Activated T-cell treated with anti-CD3 and anti-CD28 coated beads, Interleukin-2, amount 50 U/mL, for 1 hour (primary cell): ENCODE measurements around the gene MDM4.
A peak's percentile ranks its signal among the peaks of the same experiment; 100 is the strongest.
"Not testable (repeated sequence)": the region's sequence is repeated elsewhere in the genome, so short reads cannot be mapped to it uniquely, and the experiment has no call there.

Experiments used
- DNase-seq: peaks from one replicate; pipeline ENCODE4 v3.0.0-alpha.2; 2020

MDM4 gene, protein sequence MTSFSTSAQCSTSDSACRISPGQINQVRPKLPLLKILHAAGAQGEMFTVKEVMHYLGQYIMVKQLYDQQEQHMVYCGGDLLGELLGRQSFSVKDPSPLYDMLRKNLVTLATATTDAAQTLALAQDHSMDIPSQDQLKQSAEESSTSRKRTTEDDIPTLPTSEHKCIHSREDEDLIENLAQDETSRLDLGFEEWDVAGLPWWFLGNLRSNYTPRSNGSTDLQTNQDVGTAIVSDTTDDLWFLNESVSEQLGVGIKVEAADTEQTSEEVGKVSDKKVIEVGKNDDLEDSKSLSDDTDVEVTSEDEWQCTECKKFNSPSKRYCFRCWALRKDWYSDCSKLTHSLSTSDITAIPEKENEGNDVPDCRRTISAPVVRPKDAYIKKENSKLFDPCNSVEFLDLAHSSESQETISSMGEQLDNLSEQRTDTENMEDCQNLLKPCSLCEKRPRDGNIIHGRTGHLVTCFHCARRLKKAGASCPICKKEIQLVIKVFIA

DNA sequence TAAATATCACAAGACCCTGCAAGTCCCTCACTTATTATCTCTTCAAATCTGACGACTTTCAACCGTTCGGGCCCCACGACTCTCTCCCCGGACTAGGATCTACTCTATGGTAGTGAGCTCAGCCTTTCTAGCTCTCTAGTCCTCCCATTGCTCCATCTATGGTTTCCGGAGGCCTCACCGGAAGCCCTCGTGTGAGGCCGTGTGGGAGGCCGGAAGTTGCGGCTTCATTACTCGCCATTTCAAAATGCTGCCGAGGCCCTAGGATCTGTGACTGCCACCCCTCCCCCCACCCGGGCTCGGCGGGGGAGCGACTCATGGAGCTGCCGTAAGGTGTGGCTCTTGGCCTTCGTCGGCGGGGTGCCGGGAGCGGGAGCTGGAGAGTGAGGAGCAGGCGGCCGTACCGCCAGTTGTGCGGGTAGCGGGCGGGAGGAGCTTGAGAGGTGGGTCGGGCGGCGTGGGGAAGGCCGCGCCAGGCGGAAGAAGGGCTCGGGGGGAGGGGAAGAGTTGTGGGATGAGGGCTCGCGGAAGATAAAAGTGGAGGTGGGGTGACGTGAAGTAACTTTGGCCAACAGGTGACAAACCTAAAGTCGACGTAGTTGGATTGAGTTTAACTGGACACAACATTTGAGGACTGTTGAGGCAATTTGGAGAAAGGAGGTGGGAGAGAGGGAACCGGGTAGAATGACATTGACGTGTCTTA lies at the start of gene MDM4:
Gene MDM4, plus strand, starts transcription at position 227 of the 700 bp plus-strand sequence. CDS start 9,113 bp downstream, outside the sequence.
- DNase-seq = peak; percentile 89

GRCh38 chr1:204466416-204467405 lies 49.5 kb upstream of the MDM4 start:
- no peak for DNase-seq

DNA sequence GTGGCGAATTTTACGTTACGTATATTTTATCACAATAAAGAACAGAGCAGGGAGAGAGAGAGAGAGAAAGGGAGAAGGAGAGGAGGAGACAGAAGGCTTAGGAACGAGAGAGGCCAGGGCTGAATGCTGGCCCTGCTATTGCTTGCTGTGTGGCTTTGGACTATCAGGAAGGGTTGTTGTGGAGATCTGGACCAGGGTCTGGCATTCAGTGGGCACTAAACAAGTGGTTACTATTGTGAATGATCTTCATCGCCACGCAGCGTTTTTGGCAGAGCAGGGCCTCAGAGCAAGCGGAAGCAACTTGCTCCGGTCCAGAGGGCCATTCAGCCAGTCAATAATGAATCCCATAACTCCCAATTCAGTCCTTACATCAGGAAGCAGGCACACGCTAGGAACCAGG lies 48.0 kb upstream of the MDM4 start:
- DNase-seq = no peak

DNA sequence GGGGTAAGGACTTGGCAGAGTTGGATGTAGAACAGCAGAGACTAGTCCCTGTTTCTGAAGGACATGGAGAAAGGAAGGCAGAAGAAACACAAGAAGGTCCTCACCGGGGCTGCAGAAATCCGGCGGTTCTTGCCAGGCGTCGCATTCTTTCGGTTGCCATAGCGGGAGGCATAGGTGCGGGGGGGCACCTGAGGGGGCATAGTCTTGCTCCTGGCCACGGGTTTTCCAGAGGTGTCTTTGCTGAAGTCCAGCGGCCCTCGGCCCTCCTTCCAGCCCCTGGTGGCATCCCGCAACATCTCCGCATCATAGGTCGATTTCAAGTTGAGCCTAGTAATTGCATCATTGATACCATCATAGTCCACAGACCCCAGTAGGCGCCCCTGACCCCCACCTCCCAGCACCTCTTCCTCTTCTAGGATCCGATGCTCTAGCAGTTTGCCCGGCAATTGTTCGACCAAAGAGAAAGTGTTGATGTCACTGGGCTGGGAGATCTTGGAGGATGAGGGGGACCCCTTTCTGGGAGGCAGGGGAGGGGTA lies 47.4 kb upstream of the MDM4 start:
- DNase-seq = no peak

DNA sequence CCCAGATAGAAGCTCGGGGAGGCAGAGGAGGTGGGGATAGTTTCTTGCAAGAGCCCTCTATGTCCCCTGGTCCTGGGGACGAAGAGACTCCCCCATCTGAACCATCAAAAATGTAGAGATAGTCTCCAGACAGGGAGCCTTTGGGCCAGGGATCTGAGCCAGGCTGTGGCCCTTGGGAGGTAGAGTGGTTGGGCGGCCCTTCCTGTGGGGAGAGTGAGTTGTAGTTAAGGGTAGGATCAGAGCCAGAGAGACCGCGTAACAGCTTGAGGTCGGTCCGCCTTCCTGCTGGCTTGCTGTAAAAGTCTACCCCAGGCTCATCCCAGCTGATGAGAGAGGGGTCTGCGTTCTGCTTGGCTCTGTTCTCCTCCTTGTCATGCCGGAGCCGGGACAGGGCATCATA lies 46.9 kb upstream of the MDM4 start:
- DNase-seq = no peak

DNA sequence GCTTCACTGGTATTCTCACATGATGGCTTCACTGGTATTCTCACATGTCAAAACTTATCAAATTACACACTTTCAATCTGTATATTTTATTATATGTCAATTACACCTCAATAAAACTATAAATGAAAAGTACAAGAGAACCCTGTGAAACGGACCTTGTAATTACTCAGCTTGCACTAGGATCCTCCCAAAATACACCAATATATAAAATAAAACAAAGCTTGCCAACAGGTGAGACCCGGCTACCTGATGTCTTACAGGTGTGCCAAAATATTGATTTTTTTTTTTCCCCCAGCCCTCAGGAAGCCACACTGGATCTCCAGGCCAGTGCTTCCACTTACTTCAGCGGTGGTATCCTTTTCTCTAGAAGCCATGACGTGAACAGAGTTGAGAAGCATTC lies 44.5 kb upstream of the MDM4 start:
- DNase-seq = no peak

GRCh38 chr1:204472660-204473059 lies 43.5 kb upstream of the MDM4 start:
- no peak for DNase-seq

DNA sequence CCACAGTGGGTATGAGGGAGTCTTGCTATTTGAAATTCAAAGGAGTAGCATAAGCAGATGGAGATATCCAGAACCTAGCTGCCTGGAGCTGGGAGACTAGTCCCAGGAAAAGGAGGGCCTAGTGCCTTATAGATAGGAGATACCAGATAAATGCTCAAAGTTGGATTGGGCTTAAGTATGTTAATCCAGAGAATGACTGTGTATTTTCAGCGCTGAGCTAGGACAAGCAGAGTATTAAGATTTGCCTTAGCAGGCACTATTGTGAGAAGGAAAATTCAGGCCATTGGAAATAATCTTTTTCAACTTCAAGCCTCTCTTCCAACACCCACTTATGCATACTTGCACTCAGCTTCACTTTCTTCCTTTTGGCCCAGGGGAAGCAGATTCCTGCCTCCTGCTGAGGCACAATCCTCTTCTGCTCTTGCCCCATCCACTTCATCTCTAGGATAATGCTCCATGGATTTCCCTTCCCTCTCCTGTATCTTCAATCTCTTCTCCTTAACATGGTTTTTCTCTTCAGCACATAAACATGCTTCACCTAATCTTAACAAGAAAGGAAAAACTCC lies 42.7 kb upstream of the MDM4 start:
- DNase-seq = no peak

- no peak for DNase-seq
These were observed 40.4 kb upstream of the MDM4 start for GRCh38 chr1:204475656-204476432.

DNA sequence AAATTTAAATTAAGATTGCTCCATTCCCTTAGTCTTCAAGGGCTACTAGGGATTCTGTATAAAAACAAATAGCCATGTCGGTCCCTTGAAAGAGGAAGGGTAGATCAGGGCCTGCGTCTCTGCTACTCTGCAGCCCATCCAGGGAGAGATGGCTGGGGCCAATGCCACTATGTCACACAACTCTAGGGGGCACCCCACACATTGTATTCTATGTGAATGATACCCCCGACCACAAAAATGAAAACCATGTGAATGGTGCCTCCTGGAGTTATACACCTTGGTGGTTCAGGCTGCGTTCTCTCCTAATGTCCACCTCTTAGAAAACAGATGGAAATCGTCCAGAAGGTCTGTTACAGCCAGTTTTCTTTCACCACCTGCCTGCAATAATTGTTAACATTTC lies 39.6 kb upstream of the MDM4 start:
- no peak for DNase-seq

- no peak for DNase-seq
These were observed 39.0 kb upstream of the MDM4 start for GRCh38 chr1:204477036-204477740.

DNA sequence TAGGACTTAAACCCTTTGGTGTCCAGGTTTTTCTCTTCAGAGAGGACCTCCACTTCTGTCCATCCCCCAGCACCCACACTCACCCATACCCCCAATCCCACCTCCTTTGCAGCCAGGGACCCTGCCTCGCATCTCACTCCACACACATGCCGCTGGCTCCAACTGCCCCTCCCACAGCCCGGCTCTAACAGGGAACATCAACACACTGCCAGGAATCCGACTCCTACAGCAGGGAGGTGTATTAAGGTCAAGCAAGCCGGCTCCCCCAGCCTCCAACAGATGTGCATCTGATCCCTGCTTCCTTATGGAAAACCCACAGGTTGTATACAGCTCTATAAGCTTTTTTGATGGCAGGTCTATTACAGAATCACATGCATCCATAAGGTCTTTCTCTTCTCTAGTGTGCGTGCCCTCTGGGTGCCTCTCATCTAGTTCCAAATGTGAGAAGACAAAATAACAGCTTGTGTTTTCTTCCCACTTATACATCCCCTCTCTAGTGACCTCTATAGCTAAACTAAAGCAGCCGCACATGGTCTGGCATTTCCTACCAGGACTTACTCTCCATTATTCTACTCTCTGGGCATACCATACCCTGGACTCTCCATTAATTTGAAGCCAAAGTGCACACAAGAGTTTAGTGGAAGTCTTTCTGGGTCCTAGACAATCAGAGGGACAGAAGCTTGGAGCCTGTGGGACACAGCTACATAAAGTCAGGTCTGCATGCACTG lies 37.9 kb upstream of the MDM4 start:
- DNase-seq = no peak

DNA sequence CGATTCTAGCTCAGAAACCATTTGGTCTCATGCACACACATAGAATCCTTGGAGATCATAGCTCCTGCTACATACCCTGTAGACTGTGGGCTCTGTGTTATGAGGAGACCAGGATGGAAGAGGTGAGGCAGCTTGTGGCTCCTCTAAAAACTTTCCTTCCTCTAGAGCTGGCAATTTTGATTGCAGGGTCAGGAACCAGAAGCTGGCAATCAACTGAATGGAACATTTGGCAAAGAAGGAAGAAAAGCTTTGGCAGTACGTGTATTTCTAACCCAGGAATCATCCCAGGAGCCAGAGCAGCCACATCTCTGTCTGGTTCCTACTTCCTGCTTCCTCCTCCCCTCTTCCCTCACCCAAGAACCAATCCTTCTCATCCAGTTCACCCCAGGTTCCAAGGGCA lies 37.3 kb upstream of the MDM4 start:
- DNase-seq = no peak

GRCh38 chr1:204479387-204480136 lies 36.6 kb upstream of the MDM4 start:
- no peak for DNase-seq

- no peak for DNase-seq
These were observed 35.7 kb upstream of the MDM4 start for GRCh38 chr1:204480515-204480914.

GRCh38 chr1:204483791-204484190 lies 32.4 kb upstream of the MDM4 start:
- DNase-seq = no peak

- DNase-seq = not testable (repeated sequence)
These were observed 29.5 kb upstream of the MDM4 start for GRCh38 chr1:204486513-204487255.

- no peak for DNase-seq
These were observed 29.0 kb upstream of the MDM4 start for GRCh38 chr1:204487256-204487615.

DNA sequence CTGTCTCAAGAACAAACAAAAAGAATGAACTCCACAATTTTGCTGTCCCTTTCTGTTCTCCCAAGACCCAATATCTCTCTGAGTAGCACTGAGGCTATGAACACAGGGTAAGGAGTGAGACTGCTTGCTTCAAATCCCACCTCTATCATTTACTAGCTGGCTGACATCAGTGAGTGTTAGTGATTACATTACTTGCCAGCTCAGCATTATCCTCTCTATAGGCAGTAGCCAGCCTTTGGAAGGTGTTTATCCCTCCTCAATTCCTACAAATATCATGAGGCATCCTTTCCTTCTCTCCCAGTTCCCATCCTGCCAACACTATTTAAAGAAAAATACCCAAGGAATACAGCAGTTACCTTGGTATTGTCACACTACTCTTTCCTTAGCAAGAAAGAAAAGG lies 24.6 kb upstream of the MDM4 start:
- DNase-seq = no peak
